Activated naive CD4-positive, alpha-beta T cell treated with anti-CD3 and anti-CD28 coated beads for 36 hours (primary cell): ENCODE measurements around the gene FGF14. TPM values are rescaled to one million over a fixed set of nuclear protein-coding genes. Genes with fewer than 3 reads are reported as not detected.

ENCODE experiments used
- CTCF ChIA-PET: fragments of 350-600 bp; sonication (Branson Sonifier 250); formaldehyde crosslinking; loops from one replicate; lab custom pipeline; 2021; ENCODE audit warnings: antibody characterized with exemption; lab: Charles Lee
- DNase-seq: peaks from one replicate; pipeline ENCODE4 v3.0.0-alpha.2; 2020
- H3K27ac Mint-ChIP-seq: one replicate; pipeline ENCODE4 v1.8.0; 2021; ENCODE audit warnings: mild to moderate bottlenecking, mixed read lengths
- H3K27me3 Mint-ChIP-seq: one replicate; pipeline ENCODE4 v1.8.0; 2021; ENCODE audit warnings: low read depth, mixed read lengths
- H3K36me3 Mint-ChIP-seq: one replicate; pipeline ENCODE4 v1.8.0; 2021; ENCODE audit warnings: low read depth, mixed read lengths
- H3K4me1 Mint-ChIP-seq: one replicate; pipeline ENCODE4 v1.8.0; 2021; ENCODE audit warnings: low read depth, mixed read lengths
- H3K4me3 Mint-ChIP-seq: one replicate; pipeline ENCODE4 v1.8.0; 2021; ENCODE audit warnings: mild to moderate bottlenecking, moderate library complexity, mixed read lengths
- H3K9me3 Mint-ChIP-seq: one replicate; pipeline ENCODE4 v1.8.0; 2021; ENCODE audit warnings: mixed read lengths
- intact Hi-C: fragments of 100-400 bp; cut with micrococcal nuclease; formaldehyde crosslinking; loops from one replicate; pipeline ENCODE4 v1.15.1; 2023
- total RNA-seq, 2 experiments: library from RNA; stranded (reverse); gene quantifications; one replicate each; pipeline ENCODE4 v1.2.3, GENCODE V29; 2021

FGF14 gene
- total RNA-seq, 2 experiments from 2014 or later, result not detected

DNA sequence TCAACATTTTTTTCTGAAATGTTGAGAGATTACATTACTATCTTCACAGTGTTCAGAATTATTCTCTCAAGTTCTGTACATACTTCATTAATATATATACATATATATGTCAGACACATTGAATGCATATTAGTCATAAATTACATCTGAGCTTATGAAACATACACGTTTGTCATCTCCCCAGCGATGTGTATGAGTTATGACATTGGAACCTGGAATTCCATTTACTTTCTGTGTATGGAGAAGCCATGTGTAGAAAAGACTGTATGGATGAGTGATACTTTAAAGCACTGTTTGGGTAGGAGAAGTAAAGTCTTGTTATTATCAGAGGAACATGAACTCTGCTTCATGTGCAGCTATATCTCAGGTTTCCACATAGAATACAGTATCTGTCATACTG, 167.2 kb downstream of the FGF14 start:
- CTCF ChIA-PET, result no interaction called here
- no peaks in the 10 kb centered on the region for H3K36me3 Mint-ChIP-seq
- H3K27me3 Mint-ChIP-seq, result peaks cover 13% of the 10 kb centered on the region
- H3K27ac Mint-ChIP-seq, result no peak overlapping the region
- H3K4me1 Mint-ChIP-seq, result no peaks in the 10 kb centered on the region
- no peaks in the 10 kb centered on the region for H3K9me3 Mint-ChIP-seq
- H3K4me3 Mint-ChIP-seq, result no peak overlapping the region
- DNase-seq, result no peak
- intact Hi-C loops, result no loop called here

DNA sequence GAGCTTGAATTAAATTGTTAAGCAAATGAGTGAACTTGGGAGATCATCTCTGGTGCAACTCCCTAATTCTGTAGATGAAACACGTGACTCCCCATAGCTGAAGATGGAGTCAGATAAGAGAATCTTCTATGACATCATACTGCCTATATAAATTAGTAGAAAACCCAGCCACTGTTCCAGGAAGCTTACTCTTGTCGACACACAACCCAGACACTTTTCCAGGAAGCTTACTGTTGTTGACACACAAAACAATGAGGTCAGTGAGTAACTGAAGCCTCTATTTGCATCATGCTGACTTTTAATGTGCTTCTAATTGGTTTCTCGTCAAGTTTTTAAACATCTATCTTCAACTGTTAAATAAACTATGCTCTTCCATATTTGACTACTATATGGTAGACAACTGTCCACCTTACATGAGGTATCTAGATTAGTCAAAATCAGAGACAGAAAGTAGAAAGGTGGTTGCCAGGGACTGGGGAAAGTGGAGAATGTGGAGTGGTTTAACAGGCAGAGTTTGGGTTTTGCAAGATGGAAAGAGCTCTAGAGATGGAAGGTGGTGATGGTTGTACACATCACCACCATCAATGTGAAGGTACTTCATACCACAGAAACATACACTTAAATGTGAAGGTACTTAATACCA, 168.2 kb downstream of the FGF14 start:
- intact Hi-C loops, result no loop called here
- H3K4me1 Mint-ChIP-seq, result no peaks in the 10 kb centered on the region
- peaks cover 10% of the 10 kb centered on the region for H3K27me3 Mint-ChIP-seq
- H3K27ac Mint-ChIP-seq, result no peak overlapping the region
- no peaks in the 10 kb centered on the region for H3K9me3 Mint-ChIP-seq
- no peak overlapping the region for H3K4me3 Mint-ChIP-seq
- CTCF ChIA-PET, result no interaction called here
- no peaks in the 10 kb centered on the region for H3K36me3 Mint-ChIP-seq
- no peak for DNase-seq

DNA sequence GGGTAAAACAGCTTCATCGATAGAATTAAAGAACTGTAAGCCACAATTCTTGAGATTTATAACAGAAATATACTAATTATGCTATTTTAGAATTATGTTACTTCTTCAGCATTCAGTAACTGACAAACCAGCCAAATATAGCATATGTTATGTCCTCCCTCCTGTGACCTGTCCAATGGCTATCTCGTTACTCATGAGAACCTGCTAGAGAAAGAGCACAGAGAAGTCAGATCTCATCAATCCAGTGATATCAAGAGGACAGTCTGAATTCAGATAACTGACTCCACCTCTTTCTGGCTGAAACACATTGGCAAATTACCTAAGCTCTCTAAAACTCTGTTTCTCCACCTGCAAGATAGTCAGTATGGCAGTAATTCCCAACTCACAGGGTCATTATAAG, 170.4 kb downstream of the FGF14 start:
- peaks cover 13% of the 10 kb centered on the region for H3K27me3 Mint-ChIP-seq
- H3K36me3 Mint-ChIP-seq, result no peaks in the 10 kb centered on the region
- no peaks in the 10 kb centered on the region for H3K9me3 Mint-ChIP-seq
- CTCF ChIA-PET, result no interaction called here
- intact Hi-C loops, result no loop called here
- no peak overlapping the region for H3K27ac Mint-ChIP-seq
- no peak for DNase-seq
- no peaks in the 10 kb centered on the region for H3K4me1 Mint-ChIP-seq
- no peak overlapping the region for H3K4me3 Mint-ChIP-seq

DNA sequence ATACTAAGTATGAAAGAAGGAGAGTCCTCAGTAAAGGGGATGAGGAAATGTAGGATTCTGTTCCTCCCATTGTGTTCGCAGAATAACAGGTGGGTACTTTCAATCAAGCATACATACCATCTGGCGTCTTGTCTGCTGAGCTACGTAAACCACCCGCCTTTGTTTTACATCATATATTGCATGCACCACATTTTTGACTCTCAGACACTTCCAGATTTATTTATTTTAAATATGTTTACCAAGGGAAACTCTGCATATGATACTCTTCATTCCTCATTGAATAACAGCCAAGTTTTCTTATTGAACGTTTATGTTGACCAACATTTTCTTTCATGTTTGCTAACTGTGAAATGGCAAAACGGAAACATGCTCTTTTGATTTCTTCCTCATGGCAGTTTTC, 174.1 kb downstream of the FGF14 start:
- no peak overlapping the region for H3K27ac Mint-ChIP-seq
- no peaks in the 10 kb centered on the region for H3K36me3 Mint-ChIP-seq
- H3K4me1 Mint-ChIP-seq, result no peaks in the 10 kb centered on the region
- no peak for DNase-seq
- no peaks in the 10 kb centered on the region for H3K9me3 Mint-ChIP-seq
- intact Hi-C loops, result no loop called here
- CTCF ChIA-PET, result no interaction called here
- H3K27me3 Mint-ChIP-seq, result peaks cover 3% of the 10 kb centered on the region
- no peak overlapping the region for H3K4me3 Mint-ChIP-seq

DNA sequence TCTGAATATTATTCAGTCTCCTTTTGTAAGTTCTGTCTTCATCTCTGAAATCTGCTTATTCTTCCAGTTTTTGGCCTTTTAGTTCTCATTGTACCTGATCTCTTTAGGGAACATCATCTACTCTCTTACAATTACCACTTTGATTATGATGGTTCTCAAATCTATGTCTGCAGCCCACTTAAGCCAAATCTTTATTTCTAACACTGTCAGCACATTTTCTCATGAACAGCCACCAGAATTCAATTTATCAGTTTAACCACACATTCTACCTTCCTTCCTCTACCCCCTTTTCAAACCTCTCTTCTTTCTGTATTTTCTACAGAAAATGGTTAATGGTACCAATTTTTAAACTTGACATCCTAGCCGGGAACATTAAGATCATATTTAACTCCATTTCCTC, 175.3 kb downstream of the FGF14 start:
- no peaks in the 10 kb centered on the region for H3K4me1 Mint-ChIP-seq
- H3K9me3 Mint-ChIP-seq, result no peaks in the 10 kb centered on the region
- peaks cover 3% of the 10 kb centered on the region for H3K27me3 Mint-ChIP-seq
- no peaks in the 10 kb centered on the region for H3K36me3 Mint-ChIP-seq
- intact Hi-C loops, result no loop called here
- no peak overlapping the region for H3K4me3 Mint-ChIP-seq
- H3K27ac Mint-ChIP-seq, result no peak overlapping the region
- no peak for DNase-seq
- CTCF ChIA-PET, result no interaction called here

DNA sequence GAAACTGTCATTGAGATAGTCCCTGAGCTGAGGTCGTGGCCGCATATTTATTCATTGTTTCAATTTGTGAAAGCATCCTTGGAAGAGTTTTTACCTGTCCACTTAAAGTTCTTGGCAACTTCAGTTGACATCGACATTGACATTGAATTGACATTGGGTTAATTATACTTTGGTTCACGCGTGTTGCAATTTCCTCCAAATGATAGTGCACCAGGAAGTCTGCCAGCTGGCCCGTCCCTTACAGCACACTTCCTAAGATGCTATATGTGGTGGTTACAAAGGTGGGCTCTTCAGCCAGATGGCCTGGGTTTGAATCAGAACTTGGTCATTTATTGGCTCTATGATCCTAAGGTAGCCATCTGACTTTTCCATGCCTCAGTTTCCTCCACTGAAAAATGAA, 176.0 kb downstream of the FGF14 start:
- no peak overlapping the region for H3K27ac Mint-ChIP-seq
- H3K4me3 Mint-ChIP-seq, result no peak overlapping the region
- peaks cover 3% of the 10 kb centered on the region for H3K27me3 Mint-ChIP-seq
- no peak for DNase-seq
- H3K4me1 Mint-ChIP-seq, result no peaks in the 10 kb centered on the region
- intact Hi-C loops, result no loop called here
- H3K9me3 Mint-ChIP-seq, result no peaks in the 10 kb centered on the region
- no peaks in the 10 kb centered on the region for H3K36me3 Mint-ChIP-seq
- CTCF ChIA-PET, result no interaction called here

DNA sequence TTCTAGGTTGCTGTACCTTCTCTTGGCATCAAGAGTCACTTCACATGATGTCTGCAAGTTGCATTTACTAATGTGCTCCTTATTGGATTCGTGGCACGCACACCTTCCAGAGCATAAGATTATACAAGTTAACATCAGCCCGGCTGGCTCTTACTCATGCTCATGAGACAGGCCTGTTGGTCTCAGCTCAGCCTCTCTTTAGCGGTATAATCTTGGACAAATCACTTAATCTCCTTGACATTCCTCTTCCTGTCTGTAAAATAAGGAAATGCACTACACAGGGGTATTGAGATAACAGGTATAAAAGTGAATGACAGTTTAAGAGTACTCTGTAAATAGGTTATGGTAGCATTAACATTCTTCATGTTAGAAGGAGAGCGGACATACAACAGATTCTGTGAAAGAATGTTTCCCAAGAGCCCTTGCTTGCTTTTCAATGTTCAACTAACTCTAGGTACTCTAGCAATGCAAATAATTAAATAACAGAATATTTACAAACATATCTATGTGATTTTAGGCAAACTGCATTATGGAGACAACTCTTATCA, 181.1 kb downstream of the FGF14 start:
- intact Hi-C loops, result no loop called here
- no peaks in the 10 kb centered on the region for H3K36me3 Mint-ChIP-seq
- CTCF ChIA-PET, result no interaction called here
- H3K27ac Mint-ChIP-seq, result no peak overlapping the region
- H3K9me3 Mint-ChIP-seq, result no peaks in the 10 kb centered on the region
- H3K4me1 Mint-ChIP-seq, result no peaks in the 10 kb centered on the region
- H3K27me3 Mint-ChIP-seq, result peaks cover 5% of the 10 kb centered on the region
- H3K4me3 Mint-ChIP-seq, result no peak overlapping the region
- no peak for DNase-seq

DNA sequence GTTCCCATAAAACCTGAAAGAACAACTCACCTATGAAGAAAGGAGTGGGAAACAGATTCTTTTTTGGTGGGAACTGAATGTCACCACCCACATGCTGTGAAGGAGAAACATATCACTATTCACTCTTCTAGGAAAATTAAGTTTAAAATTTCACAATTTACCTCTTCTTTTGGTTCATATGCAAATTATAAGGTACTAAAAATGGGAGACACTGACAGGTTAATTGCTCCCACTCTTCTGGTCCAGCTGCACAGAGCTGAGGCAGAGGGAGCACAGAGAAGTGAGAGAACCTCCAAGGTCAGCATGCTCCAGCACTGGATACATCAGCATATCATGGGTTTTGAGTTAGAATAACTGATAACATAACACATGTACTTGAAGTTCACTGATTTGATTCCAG, 186.9 kb downstream of the FGF14 start:
- Mint-ChIP-seq H3K27me3 (peaks cover 5% of the 10 kb centered on the region), H3K27ac (no peak overlapping the region), H3K4me3 (no peak overlapping the region), H3K36me3 (no peaks in the 10 kb centered on the region), H3K9me3 (no peaks in the 10 kb centered on the region), H3K4me1 (no peaks in the 10 kb centered on the region)
- DNase-seq, result no peak
- CTCF ChIA-PET, result no interaction called here
- intact Hi-C loops, result loop anchor here (5.0 kb wide), 1 partner anchor 1272 kb away; no protein-coding TSS in a partner anchor

DNA sequence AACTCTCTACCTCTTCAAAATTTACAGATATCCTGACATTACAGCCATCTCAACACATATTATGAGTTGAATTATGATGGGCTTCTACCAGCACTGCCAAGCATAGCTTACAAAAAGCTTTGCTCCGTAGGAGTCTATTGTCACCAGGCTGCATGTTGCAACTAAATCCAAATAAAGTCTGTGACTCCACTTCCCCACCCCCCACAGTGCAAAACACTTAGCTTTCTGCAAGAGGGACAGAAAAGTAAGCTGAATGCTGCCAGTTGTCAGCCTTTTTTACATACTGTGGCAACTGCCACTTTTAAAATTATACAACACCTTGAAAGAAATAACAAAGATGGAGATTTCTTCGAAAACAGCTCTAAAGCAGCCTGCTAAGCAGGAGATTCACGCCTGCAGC, 189.1 kb downstream of the FGF14 start:
- H3K36me3 Mint-ChIP-seq, result no peaks in the 10 kb centered on the region
- H3K9me3 Mint-ChIP-seq, result no peaks in the 10 kb centered on the region
- H3K27me3 Mint-ChIP-seq, result no peaks in the 10 kb centered on the region
- CTCF ChIA-PET, result interaction anchor here (0.7 to 1.0 kb wide), 2 partner anchors 71 to 1275 kb away, joined by 3 read pairs; no protein-coding TSS in a partner anchor
- no peak overlapping the region for H3K4me3 Mint-ChIP-seq
- H3K4me1 Mint-ChIP-seq, result no peaks in the 10 kb centered on the region
- H3K27ac Mint-ChIP-seq, result no peak overlapping the region
- intact Hi-C loops, result no loop called here
- no peak for DNase-seq

DNA sequence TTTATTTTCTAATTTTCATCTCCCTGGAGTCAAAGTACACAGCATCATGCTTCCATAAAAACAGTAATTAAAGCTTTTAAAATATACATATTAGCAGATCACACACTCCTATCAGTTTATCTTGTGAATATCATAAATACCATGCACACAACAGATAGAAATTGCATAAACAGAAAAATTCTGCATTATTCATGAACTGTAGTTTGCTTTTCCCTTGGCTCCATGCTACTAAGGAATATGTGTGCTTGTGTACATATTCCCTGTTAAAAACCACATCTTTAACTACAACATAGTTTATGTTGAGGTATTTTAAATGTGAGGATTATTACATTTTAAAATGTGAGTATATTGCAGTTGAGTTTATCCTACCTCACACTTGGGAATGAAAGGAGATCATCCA, 193.5 kb downstream of the FGF14 start:
- CTCF ChIA-PET, result interaction anchor here (0.7 kb wide), 1 partner anchor 33 kb away, joined by 3 read pairs; no protein-coding TSS in a partner anchor
- Mint-ChIP-seq H3K9me3 (no peaks in the 10 kb centered on the region), H3K27me3 (no peaks in the 10 kb centered on the region), H3K4me3 (no peak overlapping the region), H3K36me3 (no peaks in the 10 kb centered on the region), H3K4me1 (no peaks in the 10 kb centered on the region), H3K27ac (no peak overlapping the region)
- intact Hi-C loops, result no loop called here
- no peak for DNase-seq

DNA sequence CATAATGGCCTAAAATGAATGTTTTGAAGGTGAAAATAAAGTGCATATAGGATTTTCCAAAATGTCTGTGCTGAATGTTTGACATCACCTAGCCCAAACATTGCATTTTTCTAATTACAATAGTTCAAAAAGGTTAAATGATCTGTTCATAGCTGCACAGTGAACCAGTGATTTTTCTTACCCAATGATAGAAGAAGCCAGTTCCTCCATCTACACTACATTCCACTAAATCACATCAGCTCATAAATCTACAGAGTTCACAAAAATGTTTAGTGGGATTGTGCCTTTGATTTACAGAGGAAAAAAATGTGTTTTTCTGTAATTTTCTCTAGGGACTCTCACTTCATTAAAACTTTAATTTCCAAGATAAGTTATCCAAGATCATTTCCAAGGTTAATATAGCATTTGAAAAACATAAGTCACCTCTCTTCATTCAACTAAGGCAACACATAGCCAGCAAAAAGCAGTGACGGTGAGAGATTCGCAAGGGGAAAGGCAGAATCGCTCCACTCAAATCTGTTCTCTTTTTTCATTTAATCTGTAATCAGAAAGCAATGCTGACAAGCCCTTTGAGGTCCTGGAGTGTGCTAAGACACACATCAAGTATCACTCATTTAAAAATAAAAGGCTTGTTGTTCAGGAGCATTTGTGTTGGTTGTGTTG, 194.0 kb downstream of the FGF14 start:
- Mint-ChIP-seq H3K27me3 (no peaks in the 10 kb centered on the region), H3K9me3 (no peaks in the 10 kb centered on the region), H3K4me3 (no peak overlapping the region), H3K36me3 (no peaks in the 10 kb centered on the region), H3K4me1 (no peaks in the 10 kb centered on the region), H3K27ac (no peak overlapping the region)
- DNase-seq, result no peak
- intact Hi-C loops, result no loop called here
- CTCF ChIA-PET, result no interaction called here

DNA sequence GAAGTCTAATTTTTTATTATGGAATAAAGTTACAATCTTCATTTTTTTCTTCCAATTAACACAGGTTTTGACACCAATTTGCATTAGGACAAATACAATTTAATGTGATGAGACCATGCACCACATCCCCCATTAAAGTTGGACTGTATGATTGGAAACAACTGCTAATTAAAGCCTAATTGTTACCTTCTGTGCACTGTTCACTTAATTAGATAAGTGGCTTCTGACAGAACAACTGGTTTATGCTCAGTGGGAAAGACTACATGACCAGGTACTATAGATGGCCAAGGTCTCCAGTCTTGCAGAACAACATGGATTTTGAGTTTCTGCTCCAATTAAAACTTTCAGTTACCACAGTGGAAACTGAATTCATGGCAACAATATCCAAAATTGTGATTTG, 198.1 kb downstream of the FGF14 start:
- no peak overlapping the region for H3K27ac Mint-ChIP-seq
- H3K4me3 Mint-ChIP-seq, result no peak overlapping the region
- H3K4me1 Mint-ChIP-seq, result no peaks in the 10 kb centered on the region
- CTCF ChIA-PET, result no interaction called here
- intact Hi-C loops, result no loop called here
- no peaks in the 10 kb centered on the region for H3K36me3 Mint-ChIP-seq
- no peak for DNase-seq
- H3K27me3 Mint-ChIP-seq, result no peaks in the 10 kb centered on the region
- H3K9me3 Mint-ChIP-seq, result no peaks in the 10 kb centered on the region
